Mononuclear cell (primary cell): ENCODE data around the gene FCER2. TPM values are rescaled to one million over a fixed set of nuclear protein-coding genes. Genes with fewer than 3 reads are reported as not detected.

Source experiments
- H3K27me3 ChIP-seq: 2 replicates; pipeline ENCODE4 v1.6.0; 2011; ENCODE audit warnings: low read length, control low read depth; ENCODE audit not compliant: insufficient read depth
- H3K4me1 ChIP-seq: 2 replicates; pipeline ENCODE4 v1.5.1; 2011; ENCODE audit warnings: mild to moderate bottlenecking, low read length, control low read depth; ENCODE audit not compliant: insufficient read depth
- H3K4me3 ChIP-seq: 2 replicates; pipeline ENCODE4 v1.5.1; 2011; ENCODE audit warnings: mild to moderate bottlenecking, low read length, moderate library complexity
- H3K9me3 ChIP-seq: 2 replicates; pipeline ENCODE4 v1.5.1; 2011; ENCODE audit warnings: low read depth, mild to moderate bottlenecking, control low read depth, low read length
- total RNA-seq: library from RNA; depleted of rRNA; stranded (reverse); fragments of >200 nt; gene quantifications from one replicate; pipeline ENCODE4 v1.2.3, GENCODE V29; 2012

FCER2 gene
- total RNA-seq, 1 donor = 25.4 TPM

DNA sequence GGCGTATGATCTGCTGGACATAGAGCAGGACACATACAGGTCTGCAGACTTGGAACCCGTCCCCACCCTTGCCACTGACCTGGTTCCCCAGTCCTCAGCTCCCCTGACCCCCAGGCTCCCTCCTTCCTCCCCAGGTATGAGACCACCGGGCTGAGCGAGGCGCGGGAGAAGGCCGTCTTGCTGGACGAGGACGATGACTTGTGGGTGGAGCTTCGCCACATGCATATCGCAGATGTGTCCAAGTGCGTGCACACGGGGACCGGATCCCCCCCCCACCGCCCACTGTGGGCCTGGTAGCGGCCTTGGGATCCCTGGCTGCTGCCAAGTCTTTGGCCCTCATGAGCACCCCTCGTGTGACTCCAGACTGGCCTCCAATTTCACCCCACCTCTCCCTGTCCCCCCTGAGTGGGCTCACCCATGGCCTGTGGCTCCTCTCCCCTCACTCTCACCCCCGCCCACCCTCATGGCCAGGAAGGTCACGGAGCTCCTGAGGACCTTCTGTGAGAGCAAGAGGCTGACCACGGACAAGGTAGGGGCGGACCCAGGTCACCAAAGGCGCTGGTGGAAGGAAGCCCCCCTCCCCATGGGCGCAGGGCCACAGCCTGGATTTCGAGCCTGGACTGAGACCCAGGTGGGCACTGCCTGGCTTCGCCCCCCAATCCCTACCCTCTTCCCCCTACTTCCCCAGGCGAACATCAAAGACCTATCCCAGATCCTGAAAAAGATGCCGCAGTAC, 59.5 kb downstream of the FCER2 start:
- Histone ChIP-seq H3K27me3 (no peaks in the 10 kb centered on the region), H3K4me1 (peaks cover 54% of the 10 kb centered on the region), H3K9me3 (no peaks in the 10 kb centered on the region), H3K4me3 (no peak overlapping the region)

DNA sequence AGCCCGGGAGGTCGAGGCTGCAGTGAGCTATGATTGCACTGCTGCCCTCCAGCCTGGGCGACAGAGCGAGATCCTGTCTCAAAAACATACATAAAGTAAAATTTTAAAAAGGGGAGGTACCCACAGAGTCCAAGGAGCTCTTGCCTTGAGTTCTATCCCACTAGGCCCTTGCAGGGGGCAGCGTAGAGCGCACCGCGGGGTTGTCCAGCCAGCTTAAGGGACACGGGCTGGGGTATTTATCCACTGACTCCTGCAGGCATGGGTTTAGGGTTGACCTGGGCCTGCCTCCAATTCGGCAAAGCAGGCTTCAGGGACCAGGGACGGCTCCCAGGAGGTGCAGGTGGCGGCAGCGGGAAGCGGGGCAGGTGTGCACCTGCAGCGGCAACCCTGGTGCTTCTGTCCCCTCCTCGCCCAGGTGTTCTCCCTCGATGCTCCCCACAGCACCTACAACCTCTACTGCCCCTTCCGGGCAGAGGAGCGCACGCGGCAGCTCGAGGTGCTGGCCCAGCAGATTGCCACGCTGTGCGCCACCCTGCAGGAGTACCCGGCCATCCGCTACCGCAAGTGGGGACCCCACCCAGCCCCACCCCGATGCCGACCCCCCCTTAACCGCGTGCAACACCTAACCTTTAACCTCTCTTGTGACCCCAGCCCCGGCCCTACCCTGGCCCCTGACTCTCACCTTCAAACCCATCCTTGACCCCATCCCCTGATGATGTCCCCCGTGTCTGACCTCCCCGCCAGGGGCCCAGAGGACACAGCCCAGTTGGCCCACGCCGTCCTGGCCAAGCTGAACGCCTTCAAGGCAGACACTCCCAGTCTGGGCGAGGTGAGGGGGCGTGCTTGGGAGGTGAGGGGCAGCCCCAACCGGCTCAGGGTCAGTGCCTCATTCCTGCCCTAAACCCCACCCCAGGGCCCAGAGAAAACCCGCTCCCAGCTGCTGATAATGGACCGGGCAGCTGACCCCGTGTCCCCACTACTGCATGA, 60.3 kb downstream of the FCER2 start:
- Histone ChIP-seq H3K27me3 (no peaks in the 10 kb centered on the region), H3K9me3 (no peaks in the 10 kb centered on the region), H3K4me1 (peaks cover 54% of the 10 kb centered on the region), H3K4me3 (no peak overlapping the region)

DNA sequence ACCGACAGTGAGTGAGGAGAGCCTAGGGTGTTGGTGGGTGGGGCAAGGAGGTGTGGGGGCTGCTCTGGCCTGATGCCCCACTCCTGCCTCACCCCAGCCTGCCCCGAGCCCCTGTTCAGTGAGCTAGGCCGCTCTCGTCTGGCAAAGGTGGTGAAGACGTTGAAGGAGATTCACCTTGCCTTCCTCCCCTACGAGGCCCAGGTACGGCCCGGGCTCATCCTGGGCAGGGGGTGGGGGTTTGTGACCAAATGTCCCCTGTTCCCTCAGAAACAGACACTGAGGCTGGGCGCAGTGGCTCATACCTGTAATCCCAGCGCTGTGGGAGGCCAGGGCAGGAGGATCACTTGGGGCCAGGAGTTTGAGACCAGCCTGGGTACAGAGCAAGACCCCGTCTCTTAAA, 61.1 kb downstream of the FCER2 start:
- H3K4me1 ChIP-seq = peaks cover 54% of the 10 kb centered on the region
- H3K9me3 ChIP-seq = no peaks in the 10 kb centered on the region
- H3K27me3 ChIP-seq = no peaks in the 10 kb centered on the region
- H3K4me3 ChIP-seq = no peak overlapping the region

GRCh38 chr19:7639863-7640348, 62.0 kb downstream of the FCER2 start:
- Histone ChIP-seq H3K4me3 (no peak overlapping the region), H3K4me1 (peaks cover 46% of the 10 kb centered on the region), H3K9me3 (no peaks in the 10 kb centered on the region), H3K27me3 (no peaks in the 10 kb centered on the region)

GRCh38 chr19:7638802-7639465, 63.0 kb downstream of the FCER2 start:
- Histone ChIP-seq H3K4me3 (no peak overlapping the region), H3K27me3 (no peaks in the 10 kb centered on the region), H3K4me1 (peaks cover 38% of the 10 kb centered on the region), H3K9me3 (no peaks in the 10 kb centered on the region)

Other genes with a start within 250 kb of the FCER2 start
- gene PEX11G, start 213.1 kb downstream of the FCER2 start, total RNA-seq = 0.21 TPM
- 4.0 TPM for gene ZNF358, start 186.0 kb downstream of the FCER2 start, total RNA-seq
- 7.9 TPM for gene MCOLN1, start 179.5 kb downstream of the FCER2 start, total RNA-seq
- gene PNPLA6, start 166.4 kb downstream of the FCER2 start, total RNA-seq = 54.3 TPM
- 0.10 TPM for gene CAMSAP3, start 106.3 kb downstream of the FCER2 start, total RNA-seq
- gene XAB2, start 72.6 kb downstream of the FCER2 start, total RNA-seq = 53.2 TPM
- gene PET100, start 72.3 kb downstream of the FCER2 start, total RNA-seq = 14.3 TPM
- gene PCP2, start 68.4 kb downstream of the FCER2 start, total RNA-seq = 0.63 TPM
- gene STXBP2, start 65.0 kb downstream of the FCER2 start, total RNA-seq = 89.7 TPM
- gene RETN, start 33.1 kb downstream of the FCER2 start, total RNA-seq = 47.2 TPM
- gene MCEMP1, start 25.0 kb downstream of the FCER2 start, total RNA-seq = 1.8 TPM
- 25.5 TPM for gene TRAPPC5, start 21.3 kb downstream of the FCER2 start, total RNA-seq
- 0.63 TPM for gene CLEC4G, start 30.0 kb upstream of the FCER2 start, total RNA-seq
- gene CD209, start 45.4 kb upstream of the FCER2 start, total RNA-seq = 0.21 TPM
- not detected for gene CLEC4M, start 61.1 kb upstream of the FCER2 start, total RNA-seq
- 17.2 TPM for gene EVI5L, start 128.1 kb upstream of the FCER2 start, total RNA-seq
- 0.10 TPM for gene PRR36, start 172.3 kb upstream of the FCER2 start, total RNA-seq
- gene LRRC8E, start 186.4 kb upstream of the FCER2 start, total RNA-seq = not detected
- 23.2 TPM for gene MAP2K7, start 201.7 kb upstream of the FCER2 start, total RNA-seq
- gene TGFBR3L, start 212.7 kb upstream of the FCER2 start, total RNA-seq = 0.10 TPM
- gene SNAPC2, start 218.2 kb upstream of the FCER2 start, total RNA-seq = 8.6 TPM
- gene CTXN1, start 224.0 kb upstream of the FCER2 start, total RNA-seq = not detected
- 34.2 TPM for gene TIMM44, start 241.5 kb upstream of the FCER2 start, total RNA-seq